Measurements from ENCODE around the gene MRPL14.

Gene MRPL14
- long read RNA-seq, transcript MRPL14-201 (3 exons, 959 nt): major isoform, 21 of 22 reads
- long read RNA-seq, partial matches to known transcripts: 0 of 22 reads
- long read RNA-seq, other reads (novel, unspliced or antisense): 1 of 22 reads

DNA sequence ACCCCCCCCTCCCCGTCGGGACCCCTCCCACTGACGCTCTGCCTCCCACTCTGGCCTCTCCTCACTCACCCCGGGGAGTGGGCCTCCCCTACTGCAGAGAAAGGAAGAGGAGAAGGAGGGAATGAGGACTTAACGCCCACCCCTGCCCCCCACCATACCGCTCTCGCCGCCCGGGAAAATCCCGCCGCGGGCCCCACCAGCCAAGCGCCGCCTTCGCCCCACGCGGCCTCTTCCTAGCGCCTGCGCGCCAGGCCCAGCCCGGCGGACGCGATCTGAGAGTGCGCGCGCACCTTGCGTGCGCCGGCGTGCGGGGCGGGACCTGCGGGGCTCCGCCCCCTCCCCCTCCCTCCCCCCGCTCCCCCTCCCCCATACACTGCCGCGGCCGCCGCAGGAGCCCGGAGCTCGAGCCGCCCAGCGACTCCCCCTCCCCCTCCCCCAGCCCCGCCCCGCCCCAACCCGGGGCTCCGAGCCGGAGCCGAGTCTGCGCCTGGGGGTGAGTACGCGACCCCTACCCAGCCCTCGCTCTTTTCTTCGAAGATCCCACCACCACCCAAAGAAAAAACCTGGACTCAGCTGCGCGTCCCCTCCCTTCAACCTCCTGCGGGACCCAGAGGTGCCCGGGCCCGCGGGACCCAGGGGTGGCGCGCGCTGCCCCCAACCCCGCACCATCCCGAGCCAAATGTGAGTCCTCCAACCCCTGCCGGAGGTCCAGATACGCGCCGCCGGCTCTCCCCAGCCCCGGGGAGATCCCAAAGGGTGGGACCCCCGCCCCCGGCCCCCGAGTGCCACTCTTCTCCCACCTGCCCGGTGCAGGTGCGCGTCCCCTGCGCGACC lies at the start of gene MRPL14, which contains the start of gene TMEM63B:
Gene MRPL14, minus strand, starts transcription at position 267 of the 834 bp plus-strand sequence. CDS start 10,841 bp downstream, outside the sequence.
Gene TMEM63B, plus strand, starts transcription at position 369 of the 834 bp plus-strand sequence. CDS start 7,031 bp downstream, outside the sequence.
- H3K27ac ChIP-seq (replicated peaks): peak within 1 kb of the TSS; percentile 82
- peak; percentile 77 to 78 for DNase-seq (ENCODE audit: low read depth in 1 of 2, low spot score in 1 of 2)
- no peak for TF ChIP-seq SPI1 (IDR thresholded peaks at IDR 0.05; ENCODE audit: borderline replicate concordance, low read depth)
- peak; percentile 86 for TF ChIP-seq POLR2AphosphoS5 (IDR thresholded peaks at IDR 0.05; ENCODE audit: low read depth)
- peak within 1 kb of the TSS; percentile 88 for H3K4me3 ChIP-seq (replicated peaks; ENCODE audit: insufficient read depth, low read length)
- no peaks in the 10 kb centered on the region for H3K27me3 ChIP-seq (ENCODE audit: insufficient read depth, poor library complexity, severe bottlenecking)

DNA sequence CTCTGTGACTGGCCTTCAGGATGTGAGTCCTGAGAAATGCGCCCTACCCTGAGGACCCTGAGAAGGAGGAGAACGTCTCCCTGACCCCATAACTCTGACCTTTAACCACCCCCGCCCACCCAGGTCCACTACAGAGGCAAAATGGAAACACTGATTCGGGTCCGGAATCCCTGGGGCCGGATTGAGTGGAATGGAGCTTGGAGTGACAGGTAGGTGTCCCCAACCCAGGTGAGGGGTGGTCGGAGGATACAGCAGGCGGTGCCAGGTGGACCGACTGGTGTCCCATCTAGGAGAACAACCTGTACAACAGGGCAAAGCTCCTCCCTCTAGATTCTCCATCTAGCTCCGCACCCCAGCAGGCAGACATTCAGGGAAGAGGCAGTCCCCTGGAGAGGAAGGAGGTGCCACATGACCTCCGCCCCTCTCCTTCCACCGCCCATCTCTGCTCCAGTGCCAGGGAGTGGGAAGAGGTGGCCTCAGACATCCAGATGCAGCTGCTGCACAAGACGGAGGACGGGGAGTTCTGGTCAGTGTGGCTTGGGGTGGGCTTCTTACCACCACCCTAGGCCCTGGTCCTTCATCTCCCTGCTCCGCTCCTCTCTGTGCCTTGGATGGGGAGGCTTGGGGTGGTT lies 49.0 kb upstream of the MRPL14 start:
- no peak for DNase-seq (ENCODE audit: low read depth in 1 of 2, low spot score in 1 of 2)
- no peaks in the 10 kb centered on the region for H3K27me3 ChIP-seq (ENCODE audit: insufficient read depth, poor library complexity, severe bottlenecking)
- H3K4me3 ChIP-seq (replicated peaks; ENCODE audit: insufficient read depth, low read length): no peak overlapping the region
- no peak for TF ChIP-seq SPI1 (IDR thresholded peaks at IDR 0.05; ENCODE audit: borderline replicate concordance, low read depth)
- no peak for TF ChIP-seq GABPA (IDR thresholded peaks at IDR 0.05; ENCODE audit: low read depth)
- TF ChIP-seq, protein P1, sequence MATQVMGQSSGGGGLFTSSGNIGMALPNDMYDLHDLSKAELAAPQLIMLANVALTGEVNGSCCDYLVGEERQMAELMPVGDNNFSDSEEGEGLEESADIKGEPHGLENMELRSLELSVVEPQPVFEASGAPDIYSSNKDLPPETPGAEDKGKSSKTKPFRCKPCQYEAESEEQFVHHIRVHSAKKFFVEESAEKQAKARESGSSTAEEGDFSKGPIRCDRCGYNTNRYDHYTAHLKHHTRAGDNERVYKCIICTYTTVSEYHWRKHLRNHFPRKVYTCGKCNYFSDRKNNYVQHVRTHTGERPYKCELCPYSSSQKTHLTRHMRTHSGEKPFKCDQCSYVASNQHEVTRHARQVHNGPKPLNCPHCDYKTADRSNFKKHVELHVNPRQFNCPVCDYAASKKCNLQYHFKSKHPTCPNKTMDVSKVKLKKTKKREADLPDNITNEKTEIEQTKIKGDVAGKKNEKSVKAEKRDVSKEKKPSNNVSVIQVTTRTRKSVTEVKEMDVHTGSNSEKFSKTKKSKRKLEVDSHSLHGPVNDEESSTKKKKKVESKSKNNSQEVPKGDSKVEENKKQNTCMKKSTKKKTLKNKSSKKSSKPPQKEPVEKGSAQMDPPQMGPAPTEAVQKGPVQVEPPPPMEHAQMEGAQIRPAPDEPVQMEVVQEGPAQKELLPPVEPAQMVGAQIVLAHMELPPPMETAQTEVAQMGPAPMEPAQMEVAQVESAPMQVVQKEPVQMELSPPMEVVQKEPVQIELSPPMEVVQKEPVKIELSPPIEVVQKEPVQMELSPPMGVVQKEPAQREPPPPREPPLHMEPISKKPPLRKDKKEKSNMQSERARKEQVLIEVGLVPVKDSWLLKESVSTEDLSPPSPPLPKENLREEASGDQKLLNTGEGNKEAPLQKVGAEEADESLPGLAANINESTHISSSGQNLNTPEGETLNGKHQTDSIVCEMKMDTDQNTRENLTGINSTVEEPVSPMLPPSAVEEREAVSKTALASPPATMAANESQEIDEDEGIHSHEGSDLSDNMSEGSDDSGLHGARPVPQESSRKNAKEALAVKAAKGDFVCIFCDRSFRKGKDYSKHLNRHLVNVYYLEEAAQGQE (IDR thresholded peaks at IDR 0.05; ENCODE audit: insufficient replicate concordance, low read depth): no peak
- TF ChIP-seq, protein P2, sequence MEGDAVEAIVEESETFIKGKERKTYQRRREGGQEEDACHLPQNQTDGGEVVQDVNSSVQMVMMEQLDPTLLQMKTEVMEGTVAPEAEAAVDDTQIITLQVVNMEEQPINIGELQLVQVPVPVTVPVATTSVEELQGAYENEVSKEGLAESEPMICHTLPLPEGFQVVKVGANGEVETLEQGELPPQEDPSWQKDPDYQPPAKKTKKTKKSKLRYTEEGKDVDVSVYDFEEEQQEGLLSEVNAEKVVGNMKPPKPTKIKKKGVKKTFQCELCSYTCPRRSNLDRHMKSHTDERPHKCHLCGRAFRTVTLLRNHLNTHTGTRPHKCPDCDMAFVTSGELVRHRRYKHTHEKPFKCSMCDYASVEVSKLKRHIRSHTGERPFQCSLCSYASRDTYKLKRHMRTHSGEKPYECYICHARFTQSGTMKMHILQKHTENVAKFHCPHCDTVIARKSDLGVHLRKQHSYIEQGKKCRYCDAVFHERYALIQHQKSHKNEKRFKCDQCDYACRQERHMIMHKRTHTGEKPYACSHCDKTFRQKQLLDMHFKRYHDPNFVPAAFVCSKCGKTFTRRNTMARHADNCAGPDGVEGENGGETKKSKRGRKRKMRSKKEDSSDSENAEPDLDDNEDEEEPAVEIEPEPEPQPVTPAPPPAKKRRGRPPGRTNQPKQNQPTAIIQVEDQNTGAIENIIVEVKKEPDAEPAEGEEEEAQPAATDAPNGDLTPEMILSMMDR (IDR thresholded peaks at IDR 0.05; ENCODE audit: insufficient read depth, low read length): no peak
- TF ChIP-seq POLR2AphosphoS5 (IDR thresholded peaks at IDR 0.05; ENCODE audit: low read depth): no peak
- no peak overlapping the region for H3K27ac ChIP-seq (replicated peaks)

DNA sequence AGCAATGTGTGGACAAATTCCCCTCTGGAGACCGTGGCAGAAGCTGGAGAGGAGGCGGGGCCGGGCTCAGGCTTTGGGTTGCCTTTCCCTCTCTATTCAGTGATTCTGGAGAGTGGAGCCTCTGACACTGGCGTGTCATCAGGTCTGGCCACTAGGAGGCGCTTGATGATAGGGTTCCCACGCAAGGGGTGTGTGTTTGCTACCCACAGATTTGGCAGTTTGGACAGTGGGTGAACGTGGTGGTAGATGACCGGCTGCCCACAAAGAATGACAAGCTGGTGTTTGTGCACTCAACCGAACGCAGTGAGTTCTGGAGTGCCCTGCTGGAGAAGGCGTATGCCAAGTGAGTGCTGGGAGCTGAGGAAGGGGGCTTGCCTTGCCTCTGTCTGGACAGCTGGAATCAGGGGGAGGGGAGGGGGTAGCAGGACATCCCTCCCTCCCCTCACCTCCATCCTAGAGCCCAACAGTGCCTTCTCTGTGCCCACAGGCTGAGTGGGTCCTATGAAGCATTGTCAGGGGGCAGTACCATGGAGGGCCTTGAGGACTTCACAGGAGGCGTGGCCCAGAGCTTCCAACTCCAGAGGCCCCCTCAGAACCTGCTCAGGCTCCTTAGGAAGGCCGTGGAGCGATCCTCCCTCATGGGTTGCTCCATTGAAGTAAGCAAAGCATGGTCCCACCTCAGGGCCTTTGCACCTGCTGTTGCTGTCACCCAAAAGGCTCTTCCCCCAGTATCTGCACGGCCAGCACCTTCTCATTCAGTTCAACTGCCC lies 45.7 kb upstream of the MRPL14 start:
- TF ChIP-seq, protein P2 (IDR thresholded peaks at IDR 0.05; ENCODE audit: insufficient read depth, low read length): peak; percentile 89
- no peak for TF ChIP-seq SPI1 (IDR thresholded peaks at IDR 0.05; ENCODE audit: borderline replicate concordance, low read depth)
- no peaks in the 10 kb centered on the region for H3K27me3 ChIP-seq (ENCODE audit: insufficient read depth, poor library complexity, severe bottlenecking)
- no peak overlapping the region for H3K4me3 ChIP-seq (replicated peaks; ENCODE audit: insufficient read depth, low read length)
- no peak overlapping the region for H3K27ac ChIP-seq (replicated peaks)
- DNase-seq (ENCODE audit: low read depth in 1 of 2, low spot score in 1 of 2): peak; percentile 54 to 83

DNA sequence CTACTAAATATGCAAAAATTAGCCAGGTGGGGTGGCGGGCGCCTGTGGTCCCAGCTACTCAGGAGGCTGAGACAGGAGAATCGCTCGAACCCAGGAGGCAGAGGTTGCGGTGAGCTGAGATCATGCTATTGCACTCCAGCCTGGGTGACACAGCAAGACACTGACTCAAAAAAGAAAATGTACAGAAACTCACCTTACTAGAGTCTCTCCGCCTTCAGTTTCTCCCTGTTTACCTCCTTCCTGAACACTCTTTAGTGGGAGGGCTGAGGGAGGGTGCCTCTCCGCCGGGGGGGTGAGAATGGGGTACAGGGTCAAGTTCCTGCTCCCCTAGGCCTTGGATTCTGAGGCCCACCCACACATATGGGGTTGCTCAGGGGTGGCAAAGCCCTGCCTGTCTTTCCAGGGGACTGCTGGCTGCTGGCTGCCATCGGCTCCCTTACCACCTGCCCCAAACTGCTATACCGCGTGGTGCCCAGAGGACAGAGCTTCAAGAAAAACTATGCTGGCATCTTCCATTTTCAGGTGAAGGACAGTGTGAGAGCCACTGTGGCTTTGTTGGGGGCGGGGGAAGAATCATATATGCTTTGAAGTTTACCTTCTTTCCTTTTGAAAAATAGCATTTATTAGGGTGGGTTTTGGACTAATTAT lies 44.8 kb upstream of the MRPL14 start:
- no peak overlapping the region for H3K4me3 ChIP-seq (replicated peaks; ENCODE audit: insufficient read depth, low read length)
- no peak for DNase-seq (ENCODE audit: low read depth in 1 of 2, low spot score in 1 of 2)
- TF ChIP-seq SPI1 (IDR thresholded peaks at IDR 0.05; ENCODE audit: borderline replicate concordance, low read depth) (no peak), GABPA (IDR thresholded peaks at IDR 0.05; ENCODE audit: low read depth) (no peak), POLR2AphosphoS5 (IDR thresholded peaks at IDR 0.05; ENCODE audit: low read depth) (no peak)
- TF ChIP-seq, protein P2 (IDR thresholded peaks at IDR 0.05; ENCODE audit: insufficient read depth, low read length): no peak
- TF ChIP-seq, protein P1 (IDR thresholded peaks at IDR 0.05; ENCODE audit: insufficient replicate concordance, low read depth): no peak
- no peaks in the 10 kb centered on the region for H3K27me3 ChIP-seq (ENCODE audit: insufficient read depth, poor library complexity, severe bottlenecking)
- H3K27ac ChIP-seq (replicated peaks): no peak overlapping the region

Measured in HL-60 (cell line).